HEK293 (cell line): ENCODE results near the gene RHOD.

Experiments used
- CTCF ChIA-PET: fragments of 350-600 bp; formaldehyde crosslinking; extraction: SDS; loops from one replicate; lab custom pipeline; 2021; ENCODE audit warnings: antibody characterized with exemption; lab: Yijun Ruan, JAX
- POLR2A ChIA-PET: fragments of 300-600 bp; formaldehyde crosslinking; extraction: SDS; loops from one replicate; lab custom pipeline; 2020; ENCODE audit warnings: antibody characterized with exemption, inconsistent platforms; lab: Yijun Ruan, JAX
- H3K27ac ChIP-seq: fragments of 200-500 bp; sonication (Bioruptor generic); 2 replicates; pipeline ENCODE4 v1.5.1; 2014; ENCODE audit warnings: low read depth, low read length, control low read depth, inconsistent platforms; ENCODE audit errors: extremely low read depth
- H3K36me3 ChIP-seq, 2 experiments: fragments of 200-500 bp in 1 of 2; sonication (Bioruptor generic) in 1 of 2; 1 replicate in 1 of 2; 2 replicates in 1 of 2; pipeline ENCODE4 v1.5.1; 2014 to 2017; ENCODE audit warnings: inconsistent platforms in 2 of 2, low read length in 2 of 2; ENCODE audit not compliant: control insufficient read depth in 2 of 2, insufficient read depth in 1 of 2
- H3K4me1 ChIP-seq: fragments of 200-500 bp; sonication (Bioruptor generic); 2 replicates; pipeline ENCODE4 v1.5.1; 2014; ENCODE audit warnings: mild to moderate bottlenecking, low read length, inconsistent platforms; ENCODE audit not compliant: control insufficient read depth, insufficient read depth
- H3K4me3 ChIP-seq: 2 replicates; pipeline ENCODE4 v1.5.1; 2011; ENCODE audit warnings: low read depth, mild to moderate bottlenecking, control low read depth, low read length, moderate library complexity
- H3K9me3 ChIP-seq: fragments of 200-500 bp; sonication (Bioruptor generic); 2 replicates; pipeline ENCODE4 v1.5.1; 2014; ENCODE audit warnings: low read depth, low read length, inconsistent platforms; ENCODE audit not compliant: control insufficient read depth, insufficient read depth
- ATF2 ChIP-seq: fragments of 450-650 bp; formaldehyde crosslinking; IDR thresholded peaks from 2 replicates; pipeline ENCODE4 v1.5.1; 2016; ENCODE audit warnings: missing biosample characterization, missing genetic modification characterization, low read depth
- BCL11B ChIP-seq: fragments of 450-650 bp; formaldehyde crosslinking; IDR thresholded peaks from 2 replicates; pipeline ENCODE4 v1.5.1; 2016; ENCODE audit warnings: low read depth, missing biosample characterization, missing genetic modification characterization
- FEZF1 ChIP-seq: fragments of 450-650 bp; formaldehyde crosslinking; IDR thresholded peaks from 2 replicates; pipeline ENCODE4 v1.5.1; 2016; ENCODE audit warnings: missing biosample characterization, missing genetic modification characterization
- IKZF3 ChIP-seq: fragments of 450-650 bp; IDR thresholded peaks from 2 replicates; pipeline ENCODE4 v1.5.0; 2018; ENCODE audit warnings: missing biosample characterization, mild to moderate bottlenecking, missing genetic modification characterization, moderate library complexity
- KLF7 ChIP-seq: fragments of 450-650 bp; formaldehyde crosslinking; IDR thresholded peaks from 2 replicates; pipeline ENCODE4 v1.5.1; 2016; ENCODE audit warnings: missing biosample characterization, missing genetic modification characterization, borderline replicate concordance
- REPIN1 ChIP-seq: fragments of 450-650 bp; formaldehyde crosslinking; IDR thresholded peaks from 2 replicates; pipeline ENCODE4 v1.5.1; 2017; ENCODE audit warnings: missing biosample characterization, missing genetic modification characterization, low read depth
- SALL2 ChIP-seq: fragments of 450-650 bp; formaldehyde crosslinking; IDR thresholded peaks from 2 replicates; pipeline ENCODE4 v1.5.0; 2017; ENCODE audit warnings: missing biosample characterization, mild to moderate bottlenecking, missing genetic modification characterization, borderline replicate concordance
- SP2 ChIP-seq: fragments of 450-650 bp; formaldehyde crosslinking; IDR thresholded peaks from 2 replicates; pipeline ENCODE4 v1.5.1; 2016; ENCODE audit warnings: missing biosample characterization, missing genetic modification characterization
- WT1 ChIP-seq: fragments of 450-650 bp; formaldehyde crosslinking; IDR thresholded peaks from 2 replicates; pipeline ENCODE4 v1.5.1; 2016; ENCODE audit warnings: missing biosample characterization, missing genetic modification characterization
- ZBTB20 ChIP-seq: fragments of 450-650 bp; formaldehyde crosslinking; IDR thresholded peaks from 2 replicates; pipeline ENCODE4 v1.5.1; 2016; ENCODE audit warnings: missing biosample characterization, missing genetic modification characterization
- ZFHX2 ChIP-seq: fragments of 450-650 bp; formaldehyde crosslinking; conservative IDR thresholded peaks from 2 replicates; pipeline ENCODE4 v1.5.1; 2016; ENCODE audit warnings: missing biosample characterization, missing genetic modification characterization
- ZNF10 ChIP-seq: fragments of 450-650 bp; formaldehyde crosslinking; IDR thresholded peaks from 2 replicates; pipeline ENCODE4 v1.5.1; 2017; ENCODE audit warnings: missing biosample characterization, missing genetic modification characterization
- ZNF114 ChIP-seq: fragments of 450-650 bp; formaldehyde crosslinking; IDR thresholded peaks from 2 replicates; pipeline ENCODE4 v1.5.0; 2017; ENCODE audit warnings: missing biosample characterization, missing genetic modification characterization
- ZNF146 ChIP-seq: fragments of 450-650 bp; formaldehyde crosslinking; IDR thresholded peaks from 2 replicates; pipeline ENCODE4 v1.5.1; 2016; ENCODE audit warnings: missing biosample characterization, missing genetic modification characterization
- ZNF175 ChIP-seq: fragments of 450-650 bp; formaldehyde crosslinking; IDR thresholded peaks from 2 replicates; pipeline ENCODE4 v1.5.1; 2016; ENCODE audit warnings: missing biosample characterization, missing genetic modification characterization
- ZNF214 ChIP-seq: fragments of 450-650 bp; formaldehyde crosslinking; IDR thresholded peaks from 2 replicates; pipeline ENCODE4 v1.5.1; 2017; ENCODE audit warnings: missing biosample characterization, mild to moderate bottlenecking, missing genetic modification characterization, borderline replicate concordance
- ZNF239 ChIP-seq: fragments of 450-650 bp; formaldehyde crosslinking; IDR thresholded peaks from 2 replicates; pipeline ENCODE4 v1.5.1; 2016; ENCODE audit warnings: missing biosample characterization, missing genetic modification characterization
- ZNF280C ChIP-seq: fragments of 450-650 bp; formaldehyde crosslinking; IDR thresholded peaks from 2 replicates; pipeline ENCODE4 v1.5.1; 2016; ENCODE audit warnings: missing biosample characterization, missing genetic modification characterization
- ZNF302 ChIP-seq: fragments of 450-650 bp; formaldehyde crosslinking; IDR thresholded peaks from 2 replicates; pipeline ENCODE4 v1.5.1; 2016; ENCODE audit warnings: missing biosample characterization, missing genetic modification characterization, low read depth
- ZNF354C ChIP-seq: fragments of 450-650 bp; formaldehyde crosslinking; IDR thresholded peaks from 2 replicates; pipeline ENCODE4 v1.5.1; 2016; ENCODE audit warnings: missing biosample characterization, missing genetic modification characterization, low read depth, borderline replicate concordance
- ZNF529 ChIP-seq: fragments of 450-650 bp; formaldehyde crosslinking; IDR thresholded peaks from 2 replicates; pipeline ENCODE4 v1.5.1; 2017; ENCODE audit warnings: missing genetic modification characterization, missing biosample characterization; ENCODE audit not compliant: insufficient replicate concordance
- ZNF548 ChIP-seq: fragments of 450-650 bp; formaldehyde crosslinking; IDR thresholded peaks from 2 replicates; pipeline ENCODE4 v1.5.1; 2016; ENCODE audit warnings: missing biosample characterization, missing genetic modification characterization
- ZNF560 ChIP-seq: fragments of 450-650 bp; formaldehyde crosslinking; IDR thresholded peaks from 2 replicates; pipeline ENCODE4 v1.5.1; 2017; ENCODE audit warnings: missing biosample characterization, missing genetic modification characterization, borderline replicate concordance
- ZNF623 ChIP-seq: fragments of 450-650 bp; formaldehyde crosslinking; IDR thresholded peaks from 2 replicates; pipeline ENCODE4 v1.5.1; 2016; ENCODE audit warnings: missing biosample characterization, missing genetic modification characterization
- ZNF626 ChIP-seq: fragments of 450-650 bp; sonication (Bioruptor Pico); formaldehyde crosslinking; IDR thresholded peaks from 2 replicates; pipeline ENCODE4 v1.5.1; 2018; ENCODE audit warnings: missing biosample characterization, missing genetic modification characterization, inconsistent platforms
- ZNF658 ChIP-seq: fragments of 450-650 bp; formaldehyde crosslinking; IDR thresholded peaks from 2 replicates; pipeline ENCODE4; 2016; ENCODE audit warnings: missing biosample characterization, missing genetic modification characterization
- ZNF670 ChIP-seq: fragments of 450-650 bp; formaldehyde crosslinking; IDR thresholded peaks from 2 replicates; pipeline ENCODE4 v1.5.1; 2016; ENCODE audit warnings: missing biosample characterization, missing genetic modification characterization, low read depth
- ZNF747 ChIP-seq: fragments of 450-650 bp; formaldehyde crosslinking; IDR thresholded peaks from 2 replicates; pipeline ENCODE4 v1.5.1; 2016; ENCODE audit warnings: missing biosample characterization, missing genetic modification characterization
- ZNF830 ChIP-seq: fragments of 450-650 bp; IDR thresholded peaks from 2 replicates; pipeline ENCODE4 v1.5.0; 2018; ENCODE audit warnings: missing biosample characterization, missing genetic modification characterization, low read depth, mild to moderate bottlenecking, moderate library complexity
- ZXDB ChIP-seq: fragments of 450-650 bp; formaldehyde crosslinking; IDR thresholded peaks from 2 replicates; pipeline ENCODE4 v1.5.1; 2016; ENCODE audit warnings: missing biosample characterization, missing genetic modification characterization
- TF ChIP-seq, protein P1 (sequence below): fragments of 450-650 bp; IDR thresholded peaks from 2 replicates; pipeline ENCODE4 v1.5.1; 2018; ENCODE audit warnings: missing biosample characterization, mild to moderate bottlenecking, missing genetic modification characterization

RHOD gene

GRCh38 chr11:67095214-67095507 lies 38.5 kb downstream of the RHOD start:
- no peaks in the 10 kb centered on the region for H3K4me1 ChIP-seq
- TF ChIP-seq ZNF214 (tag by site-specific recombination): no peak
- TF ChIP-seq ZNF747: no peak
- TF ChIP-seq ZNF830: no peak
- no peak for TF ChIP-seq ZXDB (tag by site-specific recombination)
- no peak for TF ChIP-seq ZNF354C
- no peak for TF ChIP-seq ZFHX2 (tag by site-specific recombination)
- no peak for TF ChIP-seq FEZF1 (tag by site-specific recombination)
- no peak for TF ChIP-seq WT1 (tag by site-specific recombination)
- TF ChIP-seq ZNF529 (tag by site-specific recombination): no peak
- TF ChIP-seq ZNF175 (tag by site-specific recombination): no peak
- TF ChIP-seq ZNF10: no peak
- TF ChIP-seq BCL11B (tag by site-specific recombination): no peak
- TF ChIP-seq ZNF280C (tag by site-specific recombination): no peak
- no peak for TF ChIP-seq SALL2
- no peak for TF ChIP-seq ZNF626 (tag by site-specific recombination)
- TF ChIP-seq, protein P1, sequence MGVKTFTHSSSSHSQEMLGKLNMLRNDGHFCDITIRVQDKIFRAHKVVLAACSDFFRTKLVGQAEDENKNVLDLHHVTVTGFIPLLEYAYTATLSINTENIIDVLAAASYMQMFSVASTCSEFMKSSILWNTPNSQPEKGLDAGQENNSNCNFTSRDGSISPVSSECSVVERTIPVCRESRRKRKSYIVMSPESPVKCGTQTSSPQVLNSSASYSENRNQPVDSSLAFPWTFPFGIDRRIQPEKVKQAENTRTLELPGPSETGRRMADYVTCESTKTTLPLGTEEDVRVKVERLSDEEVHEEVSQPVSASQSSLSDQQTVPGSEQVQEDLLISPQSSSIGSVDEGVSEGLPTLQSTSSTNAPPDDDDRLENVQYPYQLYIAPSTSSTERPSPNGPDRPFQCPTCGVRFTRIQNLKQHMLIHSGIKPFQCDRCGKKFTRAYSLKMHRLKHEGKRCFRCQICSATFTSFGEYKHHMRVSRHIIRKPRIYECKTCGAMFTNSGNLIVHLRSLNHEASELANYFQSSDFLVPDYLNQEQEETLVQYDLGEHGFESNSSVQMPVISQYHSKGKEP (tag by site-specific recombination): no peak
- H3K9me3 ChIP-seq: no peaks in the 10 kb centered on the region
- ChIA-PET POLR2A (interaction anchor here (0.9 to 1.0 kb wide), 2 partner anchors 24 to 38 kb away, joined by 3 to 4 read pairs; partner anchors contain the start of genes KDM2A and RHOD), CTCF (interaction anchor here (0.6 to 1.8 kb wide), 10 partner anchors 11 to 168 kb away, joined by 3 to 7 read pairs (median 4); no protein-coding TSS in a partner anchor)
- no peaks in the 10 kb centered on the region for H3K36me3 ChIP-seq
- no peak overlapping the region for H3K4me3 ChIP-seq
- H3K27ac ChIP-seq: no peak overlapping the region

- CTCF ChIA-PET: interaction anchor here (0.6 kb wide), 2 partner anchors 17 to 24 kb away, joined by 3 to 5 read pairs; no protein-coding TSS in a partner anchor
- POLR2A ChIA-PET: no interaction called here
- no peak overlapping the region for H3K27ac ChIP-seq
- TF ChIP-seq REPIN1 (tag by site-specific recombination) (no peak), ZBTB20 (no peak), ATF2 (no peak), ZNF114 (tag by site-specific recombination) (no peak), ZNF658 (tag by site-specific recombination) (no peak), ZNF146 (tag by site-specific recombination) (no peak), ZNF623 (tag by site-specific recombination) (peak; percentile 63), ZNF239 (tag by site-specific recombination) (no peak), ZNF670 (no peak), ZNF548 (tag by site-specific recombination) (no peak), KLF7 (tag by site-specific recombination) (no peak), ZFHX2 (tag by site-specific recombination) (no peak), ZNF560 (no peak), SP2 (tag by site-specific recombination) (no peak), IKZF3 (no peak), ZNF302 (tag by site-specific recombination) (no peak)
Measured at GRCh38 chr11:67098799-67099429, 42.3 kb downstream of the RHOD start.

More at GRCh38 chr11:67098799-67099429, 42.3 kb downstream of the RHOD start:
- Histone ChIP-seq H3K4me1 (no peaks in the 10 kb centered on the region), H3K4me3 (no peak overlapping the region), H3K36me3 (no peaks in the 10 kb centered on the region), H3K9me3 (no peaks in the 10 kb centered on the region)
